Amniotic epithelial cell (primary cell): ENCODE data around the gene LYPD8.

ENCODE experiments used
- DNase-seq: peaks from one replicate; pipeline ENCODE4 v3.0.0-alpha.2; 2010; ENCODE audit warnings: low read depth

Gene LYPD8

GRCh38 chr1:248699099-248699498 lies 56.5 kb downstream of the LYPD8 start:
- DNase-seq: no peak

GRCh38 chr1:248697907-248698306 lies 57.7 kb downstream of the LYPD8 start:
- no peak for DNase-seq

- DNase-seq: no peak
These were observed 58.8 kb downstream of the LYPD8 start for GRCh38 chr1:248696774-248697173.

GRCh38 chr1:248696261-248696660 lies 59.3 kb downstream of the LYPD8 start:
- DNase-seq: no peak

- DNase-seq: no peak
These were observed 60.0 kb downstream of the LYPD8 start for GRCh38 chr1:248695451-248696132.

GRCh38 chr1:248691567-248692155 lies 63.9 kb downstream of the LYPD8 start:
- DNase-seq: no peak
